ENCODE measurements around the gene CCDC17.
"Not testable (repeated sequence)": the region's sequence is repeated elsewhere in the genome, so short reads cannot be mapped to it uniquely, and the experiment has no call there.

Gene CCDC17

GRCh38 chr1:45615885-45616284 is 8.0 kb downstream of the CCDC17 start:
- in situ Hi-C loops (cut with MboI; ENCODE audit: low sequenced_read_pairs, unreplicated experiment): no loop called here
- DNase-seq (ENCODE audit: low spot score): no peak
- TF ChIP-seq, protein P1, sequence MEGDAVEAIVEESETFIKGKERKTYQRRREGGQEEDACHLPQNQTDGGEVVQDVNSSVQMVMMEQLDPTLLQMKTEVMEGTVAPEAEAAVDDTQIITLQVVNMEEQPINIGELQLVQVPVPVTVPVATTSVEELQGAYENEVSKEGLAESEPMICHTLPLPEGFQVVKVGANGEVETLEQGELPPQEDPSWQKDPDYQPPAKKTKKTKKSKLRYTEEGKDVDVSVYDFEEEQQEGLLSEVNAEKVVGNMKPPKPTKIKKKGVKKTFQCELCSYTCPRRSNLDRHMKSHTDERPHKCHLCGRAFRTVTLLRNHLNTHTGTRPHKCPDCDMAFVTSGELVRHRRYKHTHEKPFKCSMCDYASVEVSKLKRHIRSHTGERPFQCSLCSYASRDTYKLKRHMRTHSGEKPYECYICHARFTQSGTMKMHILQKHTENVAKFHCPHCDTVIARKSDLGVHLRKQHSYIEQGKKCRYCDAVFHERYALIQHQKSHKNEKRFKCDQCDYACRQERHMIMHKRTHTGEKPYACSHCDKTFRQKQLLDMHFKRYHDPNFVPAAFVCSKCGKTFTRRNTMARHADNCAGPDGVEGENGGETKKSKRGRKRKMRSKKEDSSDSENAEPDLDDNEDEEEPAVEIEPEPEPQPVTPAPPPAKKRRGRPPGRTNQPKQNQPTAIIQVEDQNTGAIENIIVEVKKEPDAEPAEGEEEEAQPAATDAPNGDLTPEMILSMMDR (IDR thresholded peaks at IDR 0.05; ENCODE audit: borderline replicate concordance, control extremely low read depth, extremely low read depth, insufficient read depth, missing control alignments): no peak

DNA sequence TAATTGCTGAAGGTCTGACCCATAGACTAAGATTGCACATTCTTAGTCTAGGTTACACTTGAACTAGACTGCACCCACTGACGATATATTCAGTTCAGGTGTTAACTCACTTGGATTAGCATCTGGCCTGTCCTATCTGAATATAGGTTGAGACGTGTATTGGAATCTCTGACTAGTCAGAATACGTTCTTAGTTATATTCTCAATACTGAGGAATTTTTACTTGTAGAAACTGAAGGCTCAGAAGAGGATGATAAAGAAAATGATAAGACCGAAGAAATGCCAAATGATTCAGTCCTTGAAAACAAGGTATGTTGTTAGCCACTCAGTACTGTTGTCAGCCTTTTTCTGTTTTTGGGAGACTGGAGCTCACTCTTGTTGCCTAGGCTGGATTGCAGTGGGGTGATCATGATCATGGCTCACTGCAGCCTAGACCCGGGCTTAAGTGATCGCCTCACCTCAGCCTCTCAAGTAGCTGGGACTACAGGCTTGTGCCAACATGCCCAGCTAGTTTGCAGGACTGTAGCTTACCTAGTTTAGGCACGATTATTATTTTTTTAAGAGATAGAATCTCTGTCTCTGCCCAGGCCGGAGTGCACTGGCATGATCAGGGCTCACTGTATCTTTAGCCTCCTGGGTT is 10.8 kb downstream of the CCDC17 start:
- TF ChIP-seq, protein P1 (IDR thresholded peaks at IDR 0.05; ENCODE audit: borderline replicate concordance, control extremely low read depth, extremely low read depth, insufficient read depth, missing control alignments): no peak
- no peak for DNase-seq (ENCODE audit: low spot score)
- in situ Hi-C loops (cut with MboI; ENCODE audit: low sequenced_read_pairs, unreplicated experiment): no loop called here

DNA sequence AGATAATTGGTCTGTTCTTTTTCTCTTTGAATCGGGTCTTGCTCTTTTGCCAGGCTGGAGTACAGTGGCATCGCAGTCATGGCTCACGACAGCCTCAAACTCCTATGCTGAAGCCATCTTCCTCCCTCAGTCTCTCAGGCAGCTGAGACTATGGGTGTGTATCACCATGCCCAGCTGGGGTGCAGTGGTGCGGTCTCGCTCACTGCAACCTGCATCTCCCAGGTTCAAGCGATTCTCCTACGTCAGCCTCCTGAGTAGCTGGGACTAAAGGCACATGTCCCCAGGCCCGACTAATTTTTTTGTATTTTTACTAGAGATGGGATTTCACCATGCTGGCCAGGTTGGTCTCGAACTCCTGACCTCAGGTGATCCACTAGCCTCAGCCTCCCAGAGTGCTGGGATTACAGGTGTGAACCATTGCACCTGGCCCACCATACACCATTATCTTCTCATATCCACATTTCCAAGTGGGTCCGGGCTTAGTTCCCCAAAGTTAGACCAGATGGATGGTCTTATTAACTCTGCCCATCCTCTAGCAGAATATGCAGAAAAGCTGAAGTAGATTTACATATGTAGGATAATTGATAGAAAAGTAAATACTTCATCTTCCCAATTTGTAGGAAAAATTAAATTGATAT is 13.1 kb downstream of the CCDC17 start:
- in situ Hi-C loops (cut with MboI; ENCODE audit: low sequenced_read_pairs, unreplicated experiment): no loop called here
- TF ChIP-seq, protein P1 (IDR thresholded peaks at IDR 0.05; ENCODE audit: borderline replicate concordance, control extremely low read depth, extremely low read depth, insufficient read depth, missing control alignments): no peak

GRCh38 chr1:45608175-45609156 is 15.4 kb downstream of the CCDC17 start:
- no peak for DNase-seq (ENCODE audit: low spot score)
- in situ Hi-C loops (cut with MboI; ENCODE audit: low sequenced_read_pairs, unreplicated experiment): no loop called here
- TF ChIP-seq, protein P1 (IDR thresholded peaks at IDR 0.05; ENCODE audit: borderline replicate concordance, control extremely low read depth, extremely low read depth, insufficient read depth, missing control alignments): no peak

More for the DNA sequence above, 13.1 kb downstream of the CCDC17 start:
- no peak for DNase-seq (ENCODE audit: low spot score)

- TF ChIP-seq, protein P1 (IDR thresholded peaks at IDR 0.05; ENCODE audit: borderline replicate concordance, control extremely low read depth, extremely low read depth, insufficient read depth, missing control alignments): no peak
- DNase-seq (ENCODE audit: low spot score): no peak
- in situ Hi-C loops (cut with MboI; ENCODE audit: low sequenced_read_pairs, unreplicated experiment): no loop called here
Observed at GRCh38 chr1:45607404-45608074, 16.3 kb downstream of the CCDC17 start.

GRCh38 chr1:45604239-45604638 is 19.6 kb downstream of the CCDC17 start:
- in situ Hi-C loops (cut with MboI; ENCODE audit: low sequenced_read_pairs, unreplicated experiment): no loop called here
- TF ChIP-seq, protein P1 (IDR thresholded peaks at IDR 0.05; ENCODE audit: borderline replicate concordance, control extremely low read depth, extremely low read depth, insufficient read depth, missing control alignments): no peak
- no peak for DNase-seq (ENCODE audit: low spot score)

DNA sequence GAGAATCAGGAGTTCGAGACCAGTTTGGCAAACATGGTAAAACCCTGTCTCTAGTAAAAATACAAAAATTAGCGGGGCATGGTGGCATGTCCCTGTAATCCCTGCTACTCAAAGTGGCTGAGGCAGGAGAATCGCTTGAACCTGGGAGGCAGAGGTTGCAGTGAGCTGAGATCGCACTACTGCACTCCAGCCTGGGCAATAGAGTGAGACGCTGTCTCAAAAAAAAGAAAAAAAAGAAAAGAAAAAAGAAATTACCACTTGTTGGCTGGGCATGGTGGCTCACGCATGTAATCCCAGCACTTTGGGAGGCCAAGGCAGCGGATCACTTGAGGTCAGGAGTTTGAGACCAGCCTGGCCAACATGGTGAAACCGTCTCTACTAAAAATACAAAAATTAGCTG is 27.1 kb downstream of the CCDC17 start:
- DNase-seq (ENCODE audit: low spot score); in situ Hi-C loops (cut with MboI; ENCODE audit: low sequenced_read_pairs, unreplicated experiment): not testable (repeated sequence)

All from GM13976 (cell line).